Measurements from ENCODE around the gene CFC1B.
"Not testable (repeated sequence)": the region's sequence is repeated elsewhere in the genome, so short reads cannot be mapped to it uniquely, and the experiment has no call there.

Gene CFC1B

DNA sequence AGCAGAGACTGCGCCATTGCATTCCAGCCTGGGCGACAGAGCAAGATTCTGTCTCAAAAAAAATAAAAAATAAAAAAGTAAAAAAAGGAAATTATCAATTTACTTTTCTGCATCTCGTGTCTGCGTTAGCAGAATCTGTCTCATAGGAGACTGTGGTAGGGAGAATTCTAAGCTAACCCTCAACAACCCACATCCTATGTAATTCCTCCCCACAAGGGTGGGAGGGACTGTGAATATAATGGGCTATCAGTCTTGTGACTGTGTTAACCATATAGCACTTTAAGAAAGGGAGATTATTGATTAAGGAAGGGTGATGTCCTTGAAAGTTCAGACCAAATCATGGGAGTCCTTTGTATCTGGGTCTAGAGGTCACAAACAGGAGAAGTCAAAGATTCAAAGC lies 45.1 kb downstream of the CFC1B start:
- not testable (repeated sequence) for DNase-seq

DNA sequence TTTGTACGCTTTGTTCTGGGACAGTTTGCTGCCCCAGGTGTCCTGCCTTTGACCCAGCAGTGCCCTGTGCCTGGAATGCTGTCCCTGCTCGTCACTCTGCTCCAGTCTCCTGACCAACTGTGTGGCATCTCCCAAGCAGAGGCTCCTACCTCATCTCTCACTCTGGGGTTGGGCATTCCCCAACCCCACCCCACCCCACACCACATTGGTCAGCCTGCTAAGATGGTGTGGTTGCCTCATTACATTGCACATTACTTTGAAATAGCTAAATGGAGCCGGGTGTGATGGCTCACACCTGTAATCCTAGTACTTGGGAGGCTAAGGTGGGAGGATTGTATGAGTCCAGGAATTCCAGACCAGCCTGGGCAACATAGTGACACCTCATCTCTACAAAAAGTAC lies 50.9 kb downstream of the CFC1B start:
- DNase-seq: not testable (repeated sequence)

DNA sequence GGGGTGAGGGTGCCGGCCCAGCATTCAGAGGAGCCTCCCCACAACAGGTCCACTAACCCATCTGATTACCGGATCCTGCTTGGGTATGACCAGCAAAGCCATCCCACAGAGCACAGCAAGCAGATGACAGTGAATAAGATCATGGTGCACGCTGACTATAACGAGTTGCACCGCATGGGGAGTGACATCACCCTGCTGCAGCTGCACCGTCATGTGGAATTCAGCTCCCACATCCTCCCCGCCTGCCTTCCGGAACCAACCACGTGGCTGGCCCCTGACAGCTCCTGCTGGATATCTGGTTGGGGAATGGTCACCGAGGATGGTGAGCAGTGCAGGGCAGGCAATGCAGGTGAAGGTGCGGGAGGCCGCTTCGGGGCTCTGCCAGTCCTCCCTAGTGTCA lies 53.2 kb downstream of the CFC1B start:
- DNase-seq: not testable (repeated sequence)

DNA sequence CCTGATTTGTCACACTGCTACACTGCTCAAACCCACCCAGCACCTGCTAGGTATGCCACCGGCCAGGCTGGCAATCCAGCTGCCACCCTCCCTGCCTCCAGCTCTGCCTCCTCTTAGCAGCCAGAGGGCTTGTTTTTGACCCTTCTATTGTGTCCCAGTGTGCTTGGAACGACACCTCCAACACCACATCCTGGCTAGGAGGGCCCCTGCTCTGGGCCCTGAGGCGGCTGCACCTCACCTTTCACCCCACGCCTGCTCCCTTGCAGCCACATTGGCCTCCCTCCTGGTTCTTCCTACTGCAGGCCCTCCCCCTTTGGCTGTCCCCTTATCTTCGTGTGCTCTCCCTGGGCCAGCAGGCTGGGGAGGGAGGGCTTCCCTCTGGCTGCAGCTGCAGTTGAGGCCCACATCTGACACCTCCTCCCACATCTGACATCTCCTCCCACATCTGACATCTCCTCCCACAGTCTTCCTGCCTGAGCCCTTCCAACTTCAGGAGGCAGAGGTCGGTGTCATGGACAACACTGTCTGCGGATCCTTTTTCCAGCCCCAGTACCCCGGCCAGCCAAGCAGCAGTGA lies 55.3 kb downstream of the CFC1B start:
- DNase-seq: not testable (repeated sequence)

DNA sequence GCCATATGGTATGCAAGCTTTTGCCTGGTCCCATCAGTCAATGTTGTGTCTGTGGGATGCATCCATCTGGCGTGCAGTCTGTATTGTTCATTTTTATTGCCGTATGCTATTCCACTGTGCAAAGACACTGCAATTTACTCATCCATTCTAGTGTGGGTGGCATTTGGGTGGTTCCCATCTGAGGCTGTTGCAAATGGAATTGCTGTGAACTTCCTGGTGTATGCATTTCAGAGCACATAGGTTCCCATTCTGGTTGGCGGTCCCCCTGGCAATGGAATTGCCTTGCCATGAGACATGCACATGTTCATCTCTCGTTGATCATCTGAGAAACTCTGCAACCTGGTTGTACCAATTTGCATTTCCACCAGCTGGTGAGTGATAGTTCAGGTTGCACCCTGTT lies 56.5 kb downstream of the CFC1B start:
- not testable (repeated sequence) for DNase-seq

Data from erythroblast (primary cell).